ENCODE data around the gene PLEKHD1. TPM values are rescaled to one million over a fixed set of nuclear protein-coding genes. Genes with fewer than 3 reads are reported as not detected.

Gene PLEKHD1
- total and polyA plus RNA-seq, 2 of the 8 experiments (the other 6 are each of a cell fraction or from before 2014, with no cell fraction given), result 0.24 to 0.48 TPM

DNA sequence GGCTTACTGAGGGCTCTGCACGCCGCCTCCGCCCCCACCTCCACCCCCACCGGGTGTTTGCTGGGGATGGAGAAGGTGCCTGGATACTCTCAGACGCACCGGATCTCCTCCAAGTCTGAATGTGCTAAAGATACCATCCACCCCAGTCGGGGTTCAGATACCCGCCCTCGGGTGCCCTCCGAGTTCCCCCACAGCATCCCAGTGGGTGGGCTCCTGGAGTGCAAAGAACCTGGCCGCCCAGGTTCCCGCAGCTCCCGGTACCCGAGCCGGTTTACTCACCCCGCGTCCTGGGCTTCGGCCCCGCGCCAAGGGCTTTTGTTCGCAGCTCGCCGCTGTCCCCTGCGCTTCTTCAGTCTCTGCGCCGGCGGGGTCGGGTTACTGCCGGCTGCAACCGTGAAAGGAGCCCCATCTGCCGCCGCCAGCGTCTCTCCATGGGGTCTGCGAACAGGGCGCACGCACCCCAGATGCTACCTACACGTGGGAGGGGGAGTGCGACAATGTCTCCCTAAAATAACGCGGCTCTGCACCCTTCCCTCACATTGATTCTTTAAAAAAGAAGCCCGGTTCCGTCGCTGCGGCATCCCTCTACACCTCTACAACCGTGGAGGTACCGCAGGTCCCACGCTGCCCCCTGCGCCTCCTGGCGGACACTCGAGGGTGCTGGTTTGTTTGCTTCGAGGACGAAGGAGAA lies 89.9 kb downstream of the PLEKHD1 start, which contains the start of gene CCDC177 (continued):
- no peak for TF ChIP-seq GTF2F1 (IDR thresholded peaks at IDR 0.05; ENCODE audit: borderline replicate concordance, low read depth, low read length)
- 0 out of 2 replicates have a peak, but pooled peaks have one; percentile 40 for TF ChIP-seq TBP (IDR thresholded peaks at IDR 0.05; ENCODE audit: low read depth, low read length)
- TF ChIP-seq KDM4A (IDR thresholded peaks at IDR 0.05; ENCODE audit: low read depth, low read length, severe bottlenecking), result peak; percentile 81
- peak; percentile 39 for TF ChIP-seq EZH2 (IDR thresholded peaks at IDR 0.05; ENCODE audit: low read depth, low read length, severe bottlenecking)
- TF ChIP-seq BRCA1 (IDR thresholded peaks at IDR 0.05; ENCODE audit: low read depth, low read length), result no peak
- peak; percentile 52 for TF ChIP-seq SUZ12 (IDR thresholded peaks at IDR 0.05; ENCODE audit: low read length)
- no peak for TF ChIP-seq EGR1 (IDR thresholded peaks at IDR 0.05; ENCODE audit: borderline replicate concordance, low read depth, low read length)
- TF ChIP-seq ASH2L (IDR thresholded peaks at IDR 0.05; ENCODE audit: low read length), result peak; percentile 67
- TF ChIP-seq JUND (IDR thresholded peaks at IDR 0.05; ENCODE audit: low read length), result no peak
- TF ChIP-seq, protein P1, sequence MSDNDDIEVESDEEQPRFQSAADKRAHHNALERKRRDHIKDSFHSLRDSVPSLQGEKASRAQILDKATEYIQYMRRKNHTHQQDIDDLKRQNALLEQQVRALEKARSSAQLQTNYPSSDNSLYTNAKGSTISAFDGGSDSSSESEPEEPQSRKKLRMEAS (IDR thresholded peaks at IDR 0.05), result peak; percentile 79
- 0 out of 4 replicates have a peak, but pooled peaks of 1 of the 2 experiments have one; percentile 40 for TF ChIP-seq HDAC2 (IDR thresholded peaks at IDR 0.05; ENCODE audit: borderline replicate concordance in 1 of 2, low read depth in 2 of 2, low read length in 2 of 2)
- peak; percentile 36; the same call in 1 of the 2 replicates for TF ChIP-seq TAF1 (IDR thresholded peaks at IDR 0.05; ENCODE audit: low read depth, low read length)
- TF ChIP-seq, protein P2, sequence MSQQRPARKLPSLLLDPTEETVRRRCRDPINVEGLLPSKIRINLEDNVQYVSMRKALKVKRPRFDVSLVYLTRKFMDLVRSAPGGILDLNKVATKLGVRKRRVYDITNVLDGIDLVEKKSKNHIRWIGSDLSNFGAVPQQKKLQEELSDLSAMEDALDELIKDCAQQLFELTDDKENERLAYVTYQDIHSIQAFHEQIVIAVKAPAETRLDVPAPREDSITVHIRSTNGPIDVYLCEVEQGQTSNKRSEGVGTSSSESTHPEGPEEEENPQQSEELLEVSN (IDR thresholded peaks at IDR 0.05), result peak; percentile 84
